K562 (cell line): Measurements from ENCODE around the gene PTAR1. TPM values are rescaled to one million over a fixed set of nuclear protein-coding genes. Genes with fewer than 3 reads are reported as not detected.

Source experiments
- ATAC-seq: fragments of 200-7000 bp; cut with Tn5 transposase; 3 replicates; pipeline ENCODE4 v1.9.1; 2020; ENCODE audit warnings: moderate library complexity
- BruUV-seq: library from RNA; stranded (reverse); fragments of 400-500 nt; replicated peaks from 2 replicates; lab custom pipeline; 2021; lab: Mats Ljungman, UMichigan
- CTCF ChIA-PET: fragments of 300-600 bp; formaldehyde crosslinking; extraction: SDS; loops from one replicate; lab custom pipeline; 2021; ENCODE audit warnings: low intra/inter-chr PET ratio; lab: Yijun Ruan, JAX
- POLR2A ChIA-PET: fragments of 300-600, 350-650 bp; sonication (Branson Sonifier 250); formaldehyde crosslinking; extraction: SDS; loops from one replicate; lab custom pipeline; 2021; ENCODE audit warnings: antibody characterized with exemption, inconsistent platforms; lab: Yijun Ruan, JAX
- DNase-seq, 4 experiments: peaks; one replicate each; pipeline versions ENCODE4 v3.0.0 to v3.0.0-alpha.2; 2011 to 2018; ENCODE audit warnings: low spot score in 3 of 4, mixed read lengths in 3 of 4; ENCODE audit errors: extremely low read depth in 1 of 4
- FAIRE-seq: peaks from 2 replicates; lab custom pipeline; 2011; peaks lifted over from hg19 to GRCh38; lab: Jason Lieb, UNC
- H2AFZ ChIP-seq: 2 replicates; pipeline ENCODE4 v1.6.0; 2011; ENCODE audit warnings: low read depth, low read length, control low read depth, inconsistent platforms
- H3K27ac ChIP-seq: fragments of 200-600 bp; 3 replicates; pipeline ENCODE4 v1.8.0; 2011; ENCODE audit warnings: low read depth, mild to moderate bottlenecking, control low read depth, inconsistent platforms, low read length, moderate library complexity, mixed read lengths; ENCODE audit errors: extremely low read depth
- H3K27me3 ChIP-seq, 2 experiments: fragments of 300-600 bp in 1 of 2; 2 replicates in 1 of 2; 3 replicates in 1 of 2; pipeline versions ENCODE4 v1.6.0 to v1.8.0; 2011; ENCODE audit warnings: inconsistent platforms in 2 of 2, low read length in 2 of 2, mild to moderate bottlenecking in 1 of 2, mixed read lengths in 1 of 2, moderate library complexity in 1 of 2; ENCODE audit not compliant: control insufficient read depth in 2 of 2, insufficient read depth in 2 of 2
- H3K36me3 ChIP-seq: fragments of 300-600 bp; 3 replicates; pipeline ENCODE4 v1.8.0; 2011; ENCODE audit warnings: mild to moderate bottlenecking, low read length, inconsistent platforms; ENCODE audit not compliant: control insufficient read depth, insufficient read depth
- H3K4me1 ChIP-seq, 2 experiments: fragments of 200-600 bp in 1 of 2; replicated peaks in 1 of 2; 2 replicates in 1 of 2; 3 replicates in 1 of 2; pipeline versions ENCODE4 v1.5.1 to v1.8.0; 2011; ENCODE audit warnings: inconsistent platforms in 2 of 2, low read length in 2 of 2, mild to moderate bottlenecking in 1 of 2, mixed read lengths in 1 of 2, moderate library complexity in 1 of 2; ENCODE audit not compliant: control insufficient read depth in 2 of 2, insufficient read depth in 2 of 2
- H3K4me2 ChIP-seq: 2 replicates; pipeline ENCODE4 v1.6.1; 2011; ENCODE audit warnings: low read length, control low read depth, inconsistent platforms, mixed read lengths; ENCODE audit not compliant: insufficient read depth
- H3K4me3 ChIP-seq: fragments of 200-600 bp; sonication (generic), shearing (Covaris generic); 2 replicates; pipeline ENCODE4 v1.5.1; 2016; ENCODE audit warnings: control low read depth, inconsistent platforms
- H3K79me2 ChIP-seq: fragments of 200-600 bp; 3 replicates; pipeline ENCODE4 v1.8.0; 2011; ENCODE audit warnings: low read length, inconsistent platforms; ENCODE audit not compliant: control insufficient read depth, insufficient read depth
- H3K9ac ChIP-seq, 2 experiments: 2 replicates each; pipeline versions ENCODE4 v1.6.0 to v1.6.1; 2011; ENCODE audit warnings: low read depth in 2 of 2, low read length in 2 of 2, control low read depth in 1 of 2, inconsistent platforms in 1 of 2, mild to moderate bottlenecking in 1 of 2, mixed read lengths in 1 of 2; ENCODE audit not compliant: insufficient read depth in 1 of 2
- H3K9me1 ChIP-seq: one replicate; pipeline ENCODE4 v1.6.0; 2011; ENCODE audit warnings: inconsistent platforms, mild to moderate bottlenecking, low read length, moderate library complexity; ENCODE audit not compliant: control insufficient read depth, insufficient read depth
- H3K9me3 ChIP-seq: replicated peaks from 2 replicates; pipeline ENCODE4 v1.5.1; 2011; ENCODE audit warnings: low read depth, low read length, inconsistent platforms; ENCODE audit not compliant: control insufficient read depth, insufficient read depth
- H4K20me1 ChIP-seq: replicated peaks from 2 replicates; pipeline ENCODE4 v1.6.1; 2011; ENCODE audit warnings: low read length, inconsistent platforms, mixed read lengths; ENCODE audit not compliant: control insufficient read depth, insufficient read depth
- HNRNPH1 ChIP-seq: fragments of 200-400 bp; formaldehyde crosslinking; optimal IDR thresholded peaks from 2 replicates; pipeline ENCODE3; 2017; ENCODE audit warnings: low read depth, mild to moderate bottlenecking, low read length, moderate library complexity
- MEF2A ChIP-seq: IDR thresholded peaks from 2 replicates; pipeline ENCODE4 v1.6.1; 2011; ENCODE audit warnings: low read depth, mild to moderate bottlenecking, low read length, moderate library complexity; ENCODE audit not compliant: control insufficient read depth
- MEIS2 ChIP-seq: fragments of 450-650 bp; IDR thresholded peaks from 2 replicates; pipeline ENCODE4 v1.6.1; 2014; ENCODE audit warnings: mild to moderate bottlenecking; ENCODE audit not compliant: partially characterized antibody
- RB1 ChIP-seq: fragments of 450-650 bp; IDR thresholded peaks from 2 replicates; pipeline ENCODE4 v1.6.1; 2017; ENCODE audit warnings: low read depth, mild to moderate bottlenecking
- TBP ChIP-seq: optimal IDR thresholded peaks from 2 replicates; pipeline ENCODE3; 2011; ENCODE audit warnings: low read depth, low read length, improper control_type of control experiment
- ZFX ChIP-seq: sonication (generic); formaldehyde crosslinking; IDR thresholded peaks from 2 replicates; pipeline ENCODE4 v1.8.0; 2022; ENCODE audit warnings: mild to moderate bottlenecking, missing genetic modification reagents, moderate library complexity
- ZNF699 ChIP-seq: fragments of 250-450 bp; sonication (Bioruptor Pico); IDR thresholded peaks from 2 replicates; pipeline ENCODE4 v1.8.0; 2021; ENCODE audit warnings: mild to moderate bottlenecking, moderate library complexity; ENCODE audit not compliant: insufficient replicate concordance
- WGBS: fragments of 100-300 bp; shearing (Covaris generic); methylation state at CpG from one replicate; pipeline ENCODE4 v1.1.6; 2016; ENCODE audit warnings: low coverage, mixed read lengths; ENCODE audit not compliant: insufficient coverage; ENCODE audit errors: missing lambda C conversion rate; 5-methylcytosine and 5-hydroxymethylcytosine counted together
- in situ Hi-C: fragments of 300-500 bp; cut with MboI; formaldehyde crosslinking; loops from 4 replicates; pipeline ENCODE4 v1.15.0; 2018; ENCODE audit warnings: inconsistent platforms, mixed read lengths
- intact Hi-C: fragments of 100-400 bp; cut with micrococcal nuclease; formaldehyde crosslinking; loops from 2 replicates; pipeline ENCODE4 v1.14.2; 2022
- polyA plus RNA-seq, 8 experiments: library from polyadenylated mRNA; depleted of rRNA in 4 of 8; stranded (reverse) in 5 of 8; unstranded in 3 of 8; fragments of >200 nt; fragmentation: Nextera tagmentation in 2 of 8; fragmentation: Illumina TruSeq in 1 of 8; extraction: Ambion mirVana in 2 of 8; extraction: Trizol in 1 of 8; gene quantifications; 2 replicates each; pipeline versions ENCODE4 v1.2.1 to v1.2.3, GENCODE V29; 2011 to 2014; ENCODE audit warnings: inconsistent platforms in 1 of 8, missing spikeins in 1 of 8
- total RNA-seq, 7 experiments: library from RNA; depleted of rRNA in 6 of 7; stranded (reverse); fragments of >200 nt in 6 of 7; fragmentation: Illumina TruSeq in 2 of 7; extraction: Trizol in 2 of 7; gene quantifications; 2 replicates each; pipeline versions ENCODE4 v1.2.1 to v1.2.3, GENCODE V29; 2011 to 2021; ENCODE audit warnings: low replicate concordance in 1 of 7
- TF ChIP-seq, protein P1 (sequence below): fragments of 450-650 bp; IDR thresholded peaks from 2 replicates; pipeline ENCODE4 v1.6.1; 2016
- TF ChIP-seq, protein P2 (sequence below), 2 experiments: IDR thresholded peaks in 1 of 2; conservative IDR thresholded peaks in 1 of 2; 2 replicates each; pipeline ENCODE4 v1.6.1; 2016; ENCODE audit warnings: low read depth in 2 of 2, mild to moderate bottlenecking in 1 of 2, missing compliant biosample characterization in 1 of 2, missing genetic modification characterization in 1 of 2, moderate library complexity in 1 of 2

PTAR1 gene
- total and polyA plus RNA-seq, 9 of the 15 experiments (the other 6 are each of a cell fraction or from before 2014, with no cell fraction given): 10.1 to 48.0 (median 28.0) TPM

DNA sequence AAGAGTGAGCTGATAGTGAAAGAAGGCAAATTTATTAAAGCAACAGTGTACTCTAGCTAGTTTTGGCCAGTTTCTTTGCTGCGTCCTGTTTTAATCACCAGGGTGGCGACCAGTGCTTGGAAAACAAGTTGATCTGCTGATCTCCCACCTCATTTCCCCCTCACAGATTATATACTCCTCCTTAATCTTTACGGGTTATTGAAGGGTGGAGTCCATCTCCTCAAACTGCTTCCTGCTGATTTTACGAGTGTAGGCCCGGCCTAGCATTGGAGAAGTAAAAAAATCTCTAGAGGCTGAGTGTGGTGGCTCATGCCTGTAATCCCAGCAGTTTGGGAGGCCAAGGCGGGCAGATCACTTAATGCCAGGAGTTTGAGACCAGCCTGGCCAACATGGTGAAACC, 46.8 kb upstream of the PTAR1 start:
- peaks cover 3% of the 10 kb centered on the region for H3K9me3 ChIP-seq
- intact Hi-C loops (no loop called here), in situ Hi-C loops (no loop called here)
- H3K4me3 ChIP-seq: no peak overlapping the region
- H3K79me2 ChIP-seq: no peaks in the 10 kb centered on the region
- peak overlapping the region in 1 of 2 experiments; percentile 59; a peak in 2 of 4 replicates for H3K9ac ChIP-seq
- H3K4me1 ChIP-seq: peaks cover 0 to 19% of the 10 kb centered on the region in 2 experiments; a peak in 3 of 5 replicates
- WGBS: 4% methylated on average over 6 of the region's 6 CpGs
- FAIRE-seq: no peak
- CTCF ChIA-PET: no interaction called here
- H2AFZ ChIP-seq: peak overlapping the region; percentile 89
- H4K20me1 ChIP-seq: no peaks in the 10 kb centered on the region
- POLR2A ChIA-PET: no interaction called here
- H3K27me3 ChIP-seq: no peaks in the 10 kb centered on the region
- H3K4me2 ChIP-seq: peak overlapping the region; percentile 58
- H3K9me1 ChIP-seq: no peaks in the 10 kb centered on the region
- peak; percentile 60 for ATAC-seq
- TF ChIP-seq ZNF699 (CRISPR knock-in tag): no peak
- TF ChIP-seq ZFX (CRISPR knock-in tag): peak; percentile 48
- TF ChIP-seq, all 486 proteins: peak for 1
- Histone ChIP-seq H3K27ac (peak overlapping the region; percentile 80), H3K36me3 (no peaks in the 10 kb centered on the region)
- BruUV-seq: no TSS peak
- peak in 1 of 4 experiments; percentile 20 for DNase-seq

GRCh38 chr9:69805962-69806515, 46.2 kb upstream of the PTAR1 start:
- DNase-seq: peak in 1 of 4 experiments; percentile 47
- in situ Hi-C loops (no loop called here), intact Hi-C loops (no loop called here)
- peak overlapping the region in 1 of 2 experiments; percentile 59; a peak in 2 of 4 replicates for H3K9ac ChIP-seq
- peaks cover 0 to 14% of the 10 kb centered on the region in 2 experiments; a peak in 3 of 5 replicates for H3K4me1 ChIP-seq
- peak; percentile 81 for TF ChIP-seq MEIS2
- no peak for TF ChIP-seq RB1
- peak; percentile 48 for TF ChIP-seq TBP
- TF ChIP-seq, protein P1, sequence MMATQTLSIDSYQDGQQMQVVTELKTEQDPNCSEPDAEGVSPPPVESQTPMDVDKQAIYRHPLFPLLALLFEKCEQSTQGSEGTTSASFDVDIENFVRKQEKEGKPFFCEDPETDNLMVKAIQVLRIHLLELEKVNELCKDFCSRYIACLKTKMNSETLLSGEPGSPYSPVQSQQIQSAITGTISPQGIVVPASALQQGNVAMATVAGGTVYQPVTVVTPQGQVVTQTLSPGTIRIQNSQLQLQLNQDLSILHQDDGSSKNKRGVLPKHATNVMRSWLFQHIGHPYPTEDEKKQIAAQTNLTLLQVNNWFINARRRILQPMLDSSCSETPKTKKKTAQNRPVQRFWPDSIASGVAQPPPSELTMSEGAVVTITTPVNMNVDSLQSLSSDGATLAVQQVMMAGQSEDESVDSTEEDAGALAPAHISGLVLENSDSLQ: peak; percentile 77
- TF ChIP-seq, protein P2, sequence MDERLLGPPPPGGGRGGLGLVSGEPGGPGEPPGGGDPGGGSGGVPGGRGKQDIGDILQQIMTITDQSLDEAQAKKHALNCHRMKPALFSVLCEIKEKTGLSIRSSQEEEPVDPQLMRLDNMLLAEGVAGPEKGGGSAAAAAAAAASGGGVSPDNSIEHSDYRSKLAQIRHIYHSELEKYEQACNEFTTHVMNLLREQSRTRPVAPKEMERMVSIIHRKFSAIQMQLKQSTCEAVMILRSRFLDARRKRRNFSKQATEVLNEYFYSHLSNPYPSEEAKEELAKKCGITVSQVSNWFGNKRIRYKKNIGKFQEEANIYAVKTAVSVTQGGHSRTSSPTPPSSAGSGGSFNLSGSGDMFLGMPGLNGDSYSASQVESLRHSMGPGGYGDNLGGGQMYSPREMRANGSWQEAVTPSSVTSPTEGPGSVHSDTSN (CRISPR knock-in tag; IDR thresholded peaks at IDR 0.05; ENCODE audit: low read depth): no peak
- TF ChIP-seq, protein P2 (tag; conservative IDR thresholded peaks at IDR 0.05; ENCODE audit: low read depth): peak; percentile 70; the same call in 1 of the 2 replicates
- TF ChIP-seq MEF2A: peak; percentile 75; the same call in 1 of the 2 replicates
- TF ChIP-seq HNRNPH1: no peak
- H3K79me2 ChIP-seq: no peaks in the 10 kb centered on the region
- H3K9me1 ChIP-seq: no peaks in the 10 kb centered on the region
- peak overlapping the region; percentile 80 for H3K27ac ChIP-seq
- ATAC-seq: peak; percentile 84
- H3K4me3 ChIP-seq: no peak overlapping the region
- no peaks in the 10 kb centered on the region for H3K36me3 ChIP-seq
- ChIA-PET POLR2A (no interaction called here), CTCF (no interaction called here)
- peak overlapping the region; percentile 58; the same call in 1 of the 2 replicates for H3K4me2 ChIP-seq
- 14% methylated on average over 3 of the region's 3 CpGs for WGBS
- H4K20me1 ChIP-seq: no peaks in the 10 kb centered on the region
- H3K27me3 ChIP-seq: no peaks in the 10 kb centered on the region
- H2AFZ ChIP-seq: peak overlapping the region; percentile 89
- FAIRE-seq: no peak
- no TSS peak for BruUV-seq
- peaks cover 2% of the 10 kb centered on the region for H3K9me3 ChIP-seq
